H9 (cell line): ENCODE results near the gene GPD1. TPM values are rescaled to one million over a fixed set of nuclear protein-coding genes. Genes with fewer than 3 reads are reported as not detected.
A peak's percentile ranks its signal among the peaks of the same experiment; 100 is the strongest.

ENCODE experiments used
- DNase-seq: peaks from one replicate; pipeline ENCODE4 v3.0.0-alpha.2; 2017
- H2AFZ ChIP-seq: one replicate; pipeline ENCODE4 v1.6.1; 2013; ENCODE audit warnings: mild to moderate bottlenecking, low read length, control low read depth, moderate library complexity
- H2AK5ac ChIP-seq: 2 replicates; pipeline ENCODE4 v1.6.1; 2013; ENCODE audit warnings: low read length, control low read depth, mixed read lengths; ENCODE audit not compliant: insufficient read length
- H2BK120ac ChIP-seq: one replicate; pipeline ENCODE4 v1.6.1; 2013; ENCODE audit warnings: low read depth, mild to moderate bottlenecking, low read length, control low read depth, inconsistent platforms; ENCODE audit not compliant: poor library complexity, severe bottlenecking
- H2BK12ac ChIP-seq: 2 replicates; pipeline ENCODE4 v1.6.1; 2013; ENCODE audit warnings: low read length, control low read depth, mixed read lengths, low read depth; ENCODE audit not compliant: insufficient read length
- H2BK15ac ChIP-seq: 2 replicates; pipeline ENCODE4 v1.6.1; 2013; ENCODE audit warnings: low read depth, low read length, control low read depth
- H2BK20ac ChIP-seq: one replicate; pipeline ENCODE4 v1.6.1; 2013; ENCODE audit warnings: low read depth, mild to moderate bottlenecking, low read length, control low read depth, inconsistent platforms; ENCODE audit not compliant: poor library complexity, severe bottlenecking
- H2BK5ac ChIP-seq: 2 replicates; pipeline ENCODE4 v1.6.1; 2013; ENCODE audit warnings: low read length, control low read depth, mixed read lengths; ENCODE audit not compliant: insufficient read length
- H3K14ac ChIP-seq: 2 replicates; pipeline ENCODE4 v1.6.1; 2013; ENCODE audit warnings: low read length, control low read depth; ENCODE audit not compliant: insufficient read depth
- H3K18ac ChIP-seq: 2 replicates; pipeline ENCODE4 v1.6.1; 2013; ENCODE audit warnings: low read depth, mild to moderate bottlenecking, mixed read lengths, low read length, control low read depth; ENCODE audit not compliant: insufficient read length
- H3K23ac ChIP-seq: 2 replicates; pipeline ENCODE4 v1.6.1; 2013; ENCODE audit warnings: low read length, control low read depth, mixed read lengths, low read depth; ENCODE audit not compliant: insufficient read length
- H3K23me2 ChIP-seq: 2 replicates; pipeline ENCODE4 v1.6.1; 2013; ENCODE audit warnings: low read depth, mild to moderate bottlenecking, mixed read lengths, low read length, control low read depth; ENCODE audit not compliant: insufficient read length, poor library complexity, severe bottlenecking
- H3K27ac ChIP-seq: 2 replicates; pipeline ENCODE4 v1.5.1; 2013; ENCODE audit warnings: low read length, control low read depth, mixed read lengths, low read depth; ENCODE audit not compliant: insufficient read length
- H3K27me3 ChIP-seq: 2 replicates; pipeline ENCODE4 v1.6.1; 2013; ENCODE audit warnings: low read length, control low read depth, inconsistent platforms; ENCODE audit not compliant: insufficient read depth
- H3K4ac ChIP-seq: 2 replicates; pipeline ENCODE4 v1.6.1; 2013; ENCODE audit warnings: low read depth, mild to moderate bottlenecking, control low read depth, inconsistent platforms, low read length, moderate library complexity
- H3K4me1 ChIP-seq: 2 replicates; pipeline ENCODE4 v1.6.1; 2013; ENCODE audit warnings: low read length, control low read depth, inconsistent platforms; ENCODE audit not compliant: insufficient read depth
- H3K4me2 ChIP-seq: 2 replicates; pipeline ENCODE4 v1.6.1; 2013; ENCODE audit warnings: low read length, control low read depth, mixed read lengths; ENCODE audit not compliant: insufficient read length, insufficient read depth
- H3K56ac ChIP-seq: 2 replicates; pipeline ENCODE4 v1.6.1; 2013; ENCODE audit warnings: low read depth, mild to moderate bottlenecking, mixed read lengths, low read length, control low read depth; ENCODE audit not compliant: insufficient read length
- H3K79me1 ChIP-seq: 2 replicates; pipeline ENCODE4 v1.6.1; 2013; ENCODE audit warnings: low read depth, mild to moderate bottlenecking, moderate library complexity, low read length, control low read depth, inconsistent platforms; ENCODE audit not compliant: insufficient read depth, poor library complexity, severe bottlenecking
- H3K79me2 ChIP-seq: 2 replicates; pipeline ENCODE4 v1.6.1; 2013; ENCODE audit warnings: low read length, control low read depth, inconsistent platforms; ENCODE audit not compliant: insufficient read depth
- H3K9ac ChIP-seq: 2 replicates; pipeline ENCODE4 v1.6.1; 2013; ENCODE audit warnings: low read length, control low read depth, mixed read lengths; ENCODE audit not compliant: insufficient read length; ENCODE audit errors: extremely low read depth
- H3K9me3 ChIP-seq: one replicate; pipeline ENCODE4 v1.6.1; 2013; ENCODE audit warnings: low read depth, low read length, inconsistent platforms; ENCODE audit not compliant: control insufficient read depth
- H3T11ph ChIP-seq: one replicate; pipeline ENCODE4 v1.6.1; 2013; ENCODE audit warnings: mild to moderate bottlenecking, low read length, control low read depth, inconsistent platforms
- H4K20me1 ChIP-seq: one replicate; pipeline ENCODE4 v1.6.1; 2013; ENCODE audit not compliant: control insufficient read depth, insufficient read length, insufficient read depth
- H4K5ac ChIP-seq: 2 replicates; pipeline ENCODE4 v1.6.1; 2013; ENCODE audit warnings: low read depth, mild to moderate bottlenecking, mixed read lengths, low read length, control low read depth; ENCODE audit not compliant: insufficient read length
- H4K8ac ChIP-seq: replicated peaks from 2 replicates; pipeline ENCODE4 v1.6.1; 2013; ENCODE audit warnings: low read length, control low read depth, mixed read lengths, low read depth; ENCODE audit not compliant: insufficient read length
- H4K91ac ChIP-seq: 2 replicates; pipeline ENCODE4 v1.6.1; 2013; ENCODE audit warnings: low read depth, mild to moderate bottlenecking, moderate library complexity, mixed read lengths, low read length, control low read depth; ENCODE audit not compliant: insufficient read length
- H3K27ac Mint-ChIP-seq, 3 experiments: 2 replicates in 2 of 3; 3 replicates in 1 of 3; pipeline ENCODE4 v1.8.0; 2020 to 2021; ENCODE audit warnings: mixed read lengths in 3 of 3, mild to moderate bottlenecking in 1 of 3, moderate library complexity in 1 of 3
- H3K27me3 Mint-ChIP-seq: 2 replicates; pipeline ENCODE4 v1.8.0; 2021; ENCODE audit warnings: low read depth, mild to moderate bottlenecking, moderate library complexity, mixed read lengths
- H3K36me3 Mint-ChIP-seq, 3 experiments: 2 replicates in 2 of 3; 3 replicates in 1 of 3; pipeline ENCODE4 v1.8.0; 2020 to 2021; ENCODE audit warnings: low read depth in 3 of 3, mixed read lengths in 3 of 3; ENCODE audit not compliant: insufficient read depth in 1 of 3
- H3K4me1 Mint-ChIP-seq, 2 experiments: 2 replicates each; pipeline ENCODE4 v1.8.0; 2020; ENCODE audit warnings: mixed read lengths in 2 of 2
- H3K4me3 Mint-ChIP-seq, 2 experiments: 2 replicates in 1 of 2; 3 replicates in 1 of 2; pipeline ENCODE4 v1.8.0; 2020 to 2021; ENCODE audit warnings: mild to moderate bottlenecking in 2 of 2, mixed read lengths in 2 of 2, moderate library complexity in 1 of 2
- H3K9me3 Mint-ChIP-seq, 2 experiments: 2 replicates in 1 of 2; 3 replicates in 1 of 2; pipeline ENCODE4 v1.8.0; 2020; ENCODE audit warnings: mild to moderate bottlenecking in 2 of 2, mixed read lengths in 2 of 2, moderate library complexity in 1 of 2
- CTCF ChIP-seq: fragments of 200-600 bp; sonication (generic); conservative IDR thresholded peaks from 3 replicates; pipeline ENCODE4 v1.8.0; 2021; ENCODE audit warnings: antibody characterized with exemption, mild to moderate bottlenecking
- WGBS: extraction: QIAGEN DNeasy Blood & Tissue Kit; methylation state at CpG from one replicate; pipeline ENCODE4 v1.1.7; 2013; ENCODE audit warnings: missing lambda C conversion rate, low lambda C conversion rate, mixed read lengths; ENCODE audit not compliant: insufficient read length; ENCODE audit errors: extremely low coverage; 5-methylcytosine and 5-hydroxymethylcytosine counted together
- total RNA-seq: library from RNA; stranded (reverse); gene quantifications from 2 replicates; pipeline ENCODE4 v1.2.1, GENCODE V29; 2021

Gene GPD1
- total RNA-seq, 1 experiment from 2014 or later = 0.70 TPM

- Histone ChIP-seq H2BK20ac (no peak overlapping the region), H3K14ac (no peak overlapping the region), H2BK120ac (no peak overlapping the region), H4K8ac (no peak overlapping the region), H4K91ac (no peak overlapping the region), H3K9me3 (no peaks in the 10 kb centered on the region), H3K4me1 (no peaks in the 10 kb centered on the region; the same call in 1 of the 2 replicates), H2AFZ (no peak overlapping the region), H3T11ph (no peak overlapping the region), H4K20me1 (no peaks in the 10 kb centered on the region), H3K4ac (no peak overlapping the region), H3K23me2 (no peaks in the 10 kb centered on the region), H2BK12ac (no peak overlapping the region), H3K27ac (no peak overlapping the region), H3K23ac (no peak overlapping the region), H2BK15ac (no peak overlapping the region), H3K79me1 (no peaks in the 10 kb centered on the region), H4K5ac (no peak overlapping the region), H3K79me2 (no peaks in the 10 kb centered on the region), H2AK5ac (no peak overlapping the region), H3K18ac (no peak overlapping the region), H3K9ac (no peak overlapping the region), H3K4me2 (no peak overlapping the region), H2BK5ac (no peak overlapping the region), H3K56ac (no peak overlapping the region), H3K27me3 (no peaks in the 10 kb centered on the region)
- no peak for TF ChIP-seq CTCF
- H3K4me1 Mint-ChIP-seq = peaks cover 45 to 48% of the 10 kb centered on the region in 2 experiments
- peak overlapping the region in 1 of 3 experiments; percentile 10; a peak in 1 of 7 replicates for H3K27ac Mint-ChIP-seq
- peaks cover 25 to 49% (median 43%) of the 10 kb centered on the region in 3 experiments; a peak in 6 of 7 replicates for H3K36me3 Mint-ChIP-seq
- no peaks in the 10 kb centered on the region for H3K9me3 Mint-ChIP-seq
- no peak overlapping the region for H3K4me3 Mint-ChIP-seq
- no CpG with 5 or more reads among the region's 2 CpGs for WGBS
- DNase-seq = no peak
- H3K27me3 Mint-ChIP-seq = peaks cover 4% of the 10 kb centered on the region
Observed at GRCh38 chr12:50102131-50102531, 1.7 kb upstream of the GPD1 start.
